Nephron progenitor cell (in vitro differentiated cells): ENCODE data around the gene NRG2.

ENCODE experiments used
- DNase-seq: peaks from one replicate; pipeline ENCODE4 v3.0.0; 2021
- H3K27ac Mint-ChIP-seq: 2 replicates; pipeline ENCODE4 v1.8.0; 2021; ENCODE audit warnings: mild to moderate bottlenecking, moderate library complexity, mixed read lengths
- H3K27me3 Mint-ChIP-seq: 2 replicates; pipeline ENCODE4 v1.8.0; 2021; ENCODE audit warnings: mild to moderate bottlenecking, low read depth, mixed read lengths; ENCODE audit not compliant: poor library complexity
- H3K36me3 Mint-ChIP-seq: 2 replicates; pipeline ENCODE4 v1.8.0; 2021; ENCODE audit warnings: low read depth, mixed read lengths
- H3K4me1 Mint-ChIP-seq: 2 replicates; pipeline ENCODE4 v1.8.0; 2021; ENCODE audit warnings: mixed read lengths
- H3K4me3 Mint-ChIP-seq: 2 replicates; pipeline ENCODE4 v1.8.0; 2021; ENCODE audit warnings: mild to moderate bottlenecking, moderate library complexity, mixed read lengths
- H3K9me3 Mint-ChIP-seq: 2 replicates; pipeline ENCODE4 v1.8.0; 2021; ENCODE audit warnings: mild to moderate bottlenecking, moderate library complexity, mixed read lengths
- CTCF ChIP-seq: fragments of 200-600 bp; sonication (generic); IDR thresholded peaks from 2 replicates; pipeline ENCODE4 v1.5.0; 2021; ENCODE audit warnings: antibody characterized with exemption

NRG2 gene

GRCh38 chr5:139799359-139799758 lies 243.7 kb downstream of the NRG2 start:
- Mint-ChIP-seq H3K4me1 (no peaks in the 10 kb centered on the region), H3K4me3 (no peak overlapping the region), H3K27ac (no peak overlapping the region), H3K9me3 (no peaks in the 10 kb centered on the region), H3K27me3 (peaks cover 95% of the 10 kb centered on the region), H3K36me3 (no peaks in the 10 kb centered on the region)
- TF ChIP-seq CTCF = no peak
- no peak for DNase-seq

DNA sequence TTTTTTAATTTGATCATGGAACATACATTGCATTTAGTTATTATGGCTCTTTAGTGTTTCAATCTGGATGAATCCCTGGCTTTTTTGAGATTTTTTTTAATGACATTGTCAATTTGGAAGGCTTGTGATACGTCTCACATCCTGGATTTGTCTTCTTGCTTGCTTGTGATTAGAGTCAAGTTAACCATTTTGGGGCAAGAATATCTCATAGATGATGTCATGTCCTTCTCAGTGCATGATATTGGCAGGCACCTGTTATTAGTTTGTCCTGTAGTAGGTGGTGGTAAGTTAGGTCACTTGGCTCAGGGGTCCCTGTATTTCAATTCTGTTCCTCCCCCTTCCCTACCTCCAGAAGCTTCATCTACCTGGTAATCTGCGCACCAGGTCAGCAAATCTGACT lies 244.2 kb downstream of the NRG2 start:
- no peak for DNase-seq
- no peak for TF ChIP-seq CTCF
- no peaks in the 10 kb centered on the region for H3K4me1 Mint-ChIP-seq
- peaks cover 96% of the 10 kb centered on the region for H3K27me3 Mint-ChIP-seq
- H3K4me3 Mint-ChIP-seq = no peak overlapping the region
- H3K9me3 Mint-ChIP-seq = no peaks in the 10 kb centered on the region
- H3K27ac Mint-ChIP-seq = no peak overlapping the region
- no peaks in the 10 kb centered on the region for H3K36me3 Mint-ChIP-seq

- Mint-ChIP-seq H3K27me3 (peaks cover 96% of the 10 kb centered on the region), H3K9me3 (no peaks in the 10 kb centered on the region), H3K27ac (no peak overlapping the region), H3K4me3 (no peak overlapping the region), H3K4me1 (no peaks in the 10 kb centered on the region), H3K36me3 (no peaks in the 10 kb centered on the region)
- DNase-seq = no peak
- no peak for TF ChIP-seq CTCF
These were observed 245.1 kb downstream of the NRG2 start for GRCh38 chr5:139797856-139798510.

DNA sequence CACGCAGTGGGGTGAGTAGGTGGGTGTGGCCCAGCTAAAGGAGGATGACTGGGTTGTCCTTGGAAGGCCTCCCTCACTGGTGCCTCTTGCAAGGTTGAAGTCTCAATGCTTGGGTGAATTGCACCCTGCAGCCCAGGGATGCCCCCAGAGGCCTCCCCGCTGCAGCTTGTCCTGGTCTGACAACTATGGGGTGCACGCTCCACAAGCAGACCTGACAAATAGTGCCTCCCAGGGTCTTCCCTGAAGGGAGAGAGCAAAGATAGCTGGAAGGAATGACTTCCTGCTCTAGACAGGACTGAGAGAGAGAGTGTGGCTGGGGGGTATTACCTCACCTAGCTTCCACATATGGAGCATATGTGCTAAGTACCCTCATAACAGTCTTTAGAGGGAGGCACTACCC lies 245.8 kb downstream of the NRG2 start:
- no peak for DNase-seq
- peaks cover 96% of the 10 kb centered on the region for H3K27me3 Mint-ChIP-seq
- TF ChIP-seq CTCF = no peak

More for the DNA sequence above, 245.8 kb downstream of the NRG2 start:
- Mint-ChIP-seq H3K27ac (no peak overlapping the region), H3K9me3 (no peaks in the 10 kb centered on the region), H3K4me1 (no peaks in the 10 kb centered on the region), H3K36me3 (no peaks in the 10 kb centered on the region), H3K4me3 (no peak overlapping the region)
